A673 (cell line): Measurements from ENCODE around the gene DPEP3.

ENCODE experiments used
- EZH2 ChIP-seq: fragments of 200-600 bp; sonication (generic); IDR thresholded peaks from 2 replicates; pipeline ENCODE4 v1.6.1; 2017; ENCODE audit warnings: borderline replicate concordance, low read depth, mild to moderate bottlenecking, mixed read lengths, antibody characterized with exemption, low read length; ENCODE audit not compliant: poor library complexity, severe bottlenecking
- TF ChIP-seq, protein P1 (sequence below): fragments of 300-800, 200-600 bp; sonication (generic); conservative IDR thresholded peaks from 2 replicates; pipeline ENCODE4 v1.5.1; 2017; ENCODE audit warnings: low read depth, mild to moderate bottlenecking, antibody characterized with exemption, low read length, moderate library complexity, mixed read lengths

DNA sequence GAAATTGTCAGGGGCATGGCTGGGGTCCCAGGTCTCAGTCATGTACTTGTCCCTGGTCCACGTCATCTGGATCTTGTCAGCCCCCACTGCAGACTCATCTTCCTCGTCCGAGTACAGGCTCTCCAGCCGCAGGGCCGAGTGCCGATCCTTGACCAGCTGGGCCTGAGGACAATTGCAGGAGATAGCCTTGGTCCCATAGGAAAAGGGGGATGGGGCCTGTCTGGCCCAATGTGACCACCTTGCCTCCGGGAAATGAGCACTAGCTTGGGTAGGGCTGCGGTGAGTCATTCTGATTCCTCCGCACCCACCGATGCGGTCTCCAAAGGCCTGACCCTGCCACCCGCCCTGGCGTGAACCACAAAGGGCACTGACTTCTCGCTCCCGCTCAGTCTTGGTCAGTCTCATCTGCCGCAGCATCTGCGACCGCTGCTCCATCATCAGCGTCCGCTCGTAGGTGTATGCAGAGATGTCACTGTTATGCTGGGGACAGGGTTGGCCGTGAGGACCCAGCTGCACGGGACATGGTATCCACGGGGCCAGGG lies 34.8 kb downstream of the DPEP3 start:
- TF ChIP-seq, protein P1, sequence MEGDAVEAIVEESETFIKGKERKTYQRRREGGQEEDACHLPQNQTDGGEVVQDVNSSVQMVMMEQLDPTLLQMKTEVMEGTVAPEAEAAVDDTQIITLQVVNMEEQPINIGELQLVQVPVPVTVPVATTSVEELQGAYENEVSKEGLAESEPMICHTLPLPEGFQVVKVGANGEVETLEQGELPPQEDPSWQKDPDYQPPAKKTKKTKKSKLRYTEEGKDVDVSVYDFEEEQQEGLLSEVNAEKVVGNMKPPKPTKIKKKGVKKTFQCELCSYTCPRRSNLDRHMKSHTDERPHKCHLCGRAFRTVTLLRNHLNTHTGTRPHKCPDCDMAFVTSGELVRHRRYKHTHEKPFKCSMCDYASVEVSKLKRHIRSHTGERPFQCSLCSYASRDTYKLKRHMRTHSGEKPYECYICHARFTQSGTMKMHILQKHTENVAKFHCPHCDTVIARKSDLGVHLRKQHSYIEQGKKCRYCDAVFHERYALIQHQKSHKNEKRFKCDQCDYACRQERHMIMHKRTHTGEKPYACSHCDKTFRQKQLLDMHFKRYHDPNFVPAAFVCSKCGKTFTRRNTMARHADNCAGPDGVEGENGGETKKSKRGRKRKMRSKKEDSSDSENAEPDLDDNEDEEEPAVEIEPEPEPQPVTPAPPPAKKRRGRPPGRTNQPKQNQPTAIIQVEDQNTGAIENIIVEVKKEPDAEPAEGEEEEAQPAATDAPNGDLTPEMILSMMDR = no peak
- no peak for TF ChIP-seq EZH2
